ENCODE data around the gene CCDC149. TPM values are rescaled to one million over a fixed set of nuclear protein-coding genes. Genes with fewer than 3 reads are reported as not detected.

CCDC149 gene
- total RNA-seq, 1 experiment from 2014 or later = 5.3 TPM

DNA sequence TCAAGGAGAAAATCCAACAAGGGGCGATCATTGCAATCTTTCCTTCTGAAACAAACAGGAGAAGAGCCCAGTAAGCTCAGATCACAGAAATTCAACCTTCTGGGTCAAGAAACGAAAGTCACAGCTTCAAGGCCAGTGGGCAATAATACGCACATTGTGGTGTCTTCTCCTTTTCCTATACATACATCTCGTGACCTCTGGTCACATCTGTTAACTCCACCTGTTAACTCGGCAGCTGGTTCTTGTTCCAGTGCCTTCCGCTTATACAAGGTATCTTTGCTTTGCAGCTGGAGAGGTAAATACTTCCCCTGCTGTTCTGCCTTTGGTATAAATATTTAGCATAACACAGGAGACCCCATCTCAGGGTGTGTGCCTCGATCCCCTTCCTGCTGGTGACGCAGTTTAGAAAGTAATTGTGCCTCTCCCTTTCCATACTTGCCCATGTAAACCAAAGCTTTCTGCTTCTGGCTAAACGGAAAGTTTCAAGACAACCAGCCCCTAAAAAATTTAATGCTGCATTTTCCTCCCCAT is 45.0 kb downstream of the CCDC149 start:
- ChIA-PET CTCF (no interaction called here), POLR2A (no interaction called here), RAD21 (ENCODE audit: low non-redundant PET in 1 of 2, low total read pairs in 2 of 2, uncharacterized antibody in 2 of 2, unreplicated experiment in 2 of 2) (no interaction called here)
- no peaks in the 10 kb centered on the region for H3K9me2 ChIP-seq (ENCODE audit: insufficient read depth)
- no peaks in the 10 kb centered on the region for H3K79me2 ChIP-seq (ENCODE audit: insufficient read depth, low read length)
- BruUV-seq (replicated peaks) = no TSS peak
- intact Hi-C loops (cut with micrococcal nuclease) = no loop called here
- TF ChIP-seq SIN3A (IDR thresholded peaks at IDR 0.05; ENCODE audit: low read depth) = no peak
- TF ChIP-seq ELF1 (IDR thresholded peaks at IDR 0.05; ENCODE audit: borderline replicate concordance, low read depth) = no peak
- no peak for TF ChIP-seq CBX3 (IDR thresholded peaks at IDR 0.05; ENCODE audit: low read depth)
- TF ChIP-seq EGR1 (IDR thresholded peaks at IDR 0.05; ENCODE audit: low read depth) = no peak
- no peak for TF ChIP-seq JUND (IDR thresholded peaks at IDR 0.05)
- TF ChIP-seq, protein P1, sequence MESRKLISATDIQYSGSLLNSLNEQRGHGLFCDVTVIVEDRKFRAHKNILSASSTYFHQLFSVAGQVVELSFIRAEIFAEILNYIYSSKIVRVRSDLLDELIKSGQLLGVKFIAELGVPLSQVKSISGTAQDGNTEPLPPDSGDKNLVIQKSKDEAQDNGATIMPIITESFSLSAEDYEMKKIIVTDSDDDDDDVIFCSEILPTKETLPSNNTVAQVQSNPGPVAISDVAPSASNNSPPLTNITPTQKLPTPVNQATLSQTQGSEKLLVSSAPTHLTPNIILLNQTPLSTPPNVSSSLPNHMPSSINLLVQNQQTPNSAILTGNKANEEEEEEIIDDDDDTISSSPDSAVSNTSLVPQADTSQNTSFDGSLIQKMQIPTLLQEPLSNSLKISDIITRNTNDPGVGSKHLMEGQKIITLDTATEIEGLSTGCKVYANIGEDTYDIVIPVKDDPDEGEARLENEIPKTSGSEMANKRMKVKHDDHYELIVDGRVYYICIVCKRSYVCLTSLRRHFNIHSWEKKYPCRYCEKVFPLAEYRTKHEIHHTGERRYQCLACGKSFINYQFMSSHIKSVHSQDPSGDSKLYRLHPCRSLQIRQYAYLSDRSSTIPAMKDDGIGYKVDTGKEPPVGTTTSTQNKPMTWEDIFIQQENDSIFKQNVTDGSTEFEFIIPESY (IDR thresholded peaks at IDR 0.05; ENCODE audit: extremely low read depth, insufficient replicate concordance, low read length) = no peak
- TF ChIP-seq TCF7L2 (IDR thresholded peaks at IDR 0.05; ENCODE audit: borderline replicate concordance, extremely low read depth, insufficient read depth, insufficient read length) = no peak
- TF ChIP-seq, protein P2, sequence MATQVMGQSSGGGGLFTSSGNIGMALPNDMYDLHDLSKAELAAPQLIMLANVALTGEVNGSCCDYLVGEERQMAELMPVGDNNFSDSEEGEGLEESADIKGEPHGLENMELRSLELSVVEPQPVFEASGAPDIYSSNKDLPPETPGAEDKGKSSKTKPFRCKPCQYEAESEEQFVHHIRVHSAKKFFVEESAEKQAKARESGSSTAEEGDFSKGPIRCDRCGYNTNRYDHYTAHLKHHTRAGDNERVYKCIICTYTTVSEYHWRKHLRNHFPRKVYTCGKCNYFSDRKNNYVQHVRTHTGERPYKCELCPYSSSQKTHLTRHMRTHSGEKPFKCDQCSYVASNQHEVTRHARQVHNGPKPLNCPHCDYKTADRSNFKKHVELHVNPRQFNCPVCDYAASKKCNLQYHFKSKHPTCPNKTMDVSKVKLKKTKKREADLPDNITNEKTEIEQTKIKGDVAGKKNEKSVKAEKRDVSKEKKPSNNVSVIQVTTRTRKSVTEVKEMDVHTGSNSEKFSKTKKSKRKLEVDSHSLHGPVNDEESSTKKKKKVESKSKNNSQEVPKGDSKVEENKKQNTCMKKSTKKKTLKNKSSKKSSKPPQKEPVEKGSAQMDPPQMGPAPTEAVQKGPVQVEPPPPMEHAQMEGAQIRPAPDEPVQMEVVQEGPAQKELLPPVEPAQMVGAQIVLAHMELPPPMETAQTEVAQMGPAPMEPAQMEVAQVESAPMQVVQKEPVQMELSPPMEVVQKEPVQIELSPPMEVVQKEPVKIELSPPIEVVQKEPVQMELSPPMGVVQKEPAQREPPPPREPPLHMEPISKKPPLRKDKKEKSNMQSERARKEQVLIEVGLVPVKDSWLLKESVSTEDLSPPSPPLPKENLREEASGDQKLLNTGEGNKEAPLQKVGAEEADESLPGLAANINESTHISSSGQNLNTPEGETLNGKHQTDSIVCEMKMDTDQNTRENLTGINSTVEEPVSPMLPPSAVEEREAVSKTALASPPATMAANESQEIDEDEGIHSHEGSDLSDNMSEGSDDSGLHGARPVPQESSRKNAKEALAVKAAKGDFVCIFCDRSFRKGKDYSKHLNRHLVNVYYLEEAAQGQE (IDR thresholded peaks at IDR 0.05; ENCODE audit: low read depth) = no peak
- TF ChIP-seq EZH2phosphoT487 (IDR thresholded peaks at IDR 0.05; ENCODE audit: borderline replicate concordance) = no peak
- TF ChIP-seq ZFX (IDR thresholded peaks at IDR 0.05) = no peak
- no peak for TF ChIP-seq YY1 (IDR thresholded peaks at IDR 0.05; ENCODE audit: extremely low read depth, insufficient replicate concordance, low read depth, low read length)
- TF ChIP-seq, protein P3, sequence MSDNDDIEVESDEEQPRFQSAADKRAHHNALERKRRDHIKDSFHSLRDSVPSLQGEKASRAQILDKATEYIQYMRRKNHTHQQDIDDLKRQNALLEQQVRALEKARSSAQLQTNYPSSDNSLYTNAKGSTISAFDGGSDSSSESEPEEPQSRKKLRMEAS (IDR thresholded peaks at IDR 0.05) = no peak
- TF ChIP-seq ZNF274 (IDR thresholded peaks at IDR 0.05; ENCODE audit: low read depth, low read length) = no peak
- TF ChIP-seq POLR2A (IDR thresholded peaks at IDR 0.05; ENCODE audit: borderline replicate concordance, extremely low read depth, insufficient read depth, insufficient read length) = no peak
- TF ChIP-seq, protein P4, sequence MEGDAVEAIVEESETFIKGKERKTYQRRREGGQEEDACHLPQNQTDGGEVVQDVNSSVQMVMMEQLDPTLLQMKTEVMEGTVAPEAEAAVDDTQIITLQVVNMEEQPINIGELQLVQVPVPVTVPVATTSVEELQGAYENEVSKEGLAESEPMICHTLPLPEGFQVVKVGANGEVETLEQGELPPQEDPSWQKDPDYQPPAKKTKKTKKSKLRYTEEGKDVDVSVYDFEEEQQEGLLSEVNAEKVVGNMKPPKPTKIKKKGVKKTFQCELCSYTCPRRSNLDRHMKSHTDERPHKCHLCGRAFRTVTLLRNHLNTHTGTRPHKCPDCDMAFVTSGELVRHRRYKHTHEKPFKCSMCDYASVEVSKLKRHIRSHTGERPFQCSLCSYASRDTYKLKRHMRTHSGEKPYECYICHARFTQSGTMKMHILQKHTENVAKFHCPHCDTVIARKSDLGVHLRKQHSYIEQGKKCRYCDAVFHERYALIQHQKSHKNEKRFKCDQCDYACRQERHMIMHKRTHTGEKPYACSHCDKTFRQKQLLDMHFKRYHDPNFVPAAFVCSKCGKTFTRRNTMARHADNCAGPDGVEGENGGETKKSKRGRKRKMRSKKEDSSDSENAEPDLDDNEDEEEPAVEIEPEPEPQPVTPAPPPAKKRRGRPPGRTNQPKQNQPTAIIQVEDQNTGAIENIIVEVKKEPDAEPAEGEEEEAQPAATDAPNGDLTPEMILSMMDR (IDR thresholded peaks at IDR 0.05 in 2 of 3, conservative IDR thresholded peaks at IDR 0.05 in 1 of 3; ENCODE audit: borderline replicate concordance in 1 of 3, insufficient read depth in 1 of 3, low read depth in 2 of 3, low read length in 2 of 3) = no peak
- H3K4me2 ChIP-seq (ENCODE audit: low read length) = no peak overlapping the region
- no peak overlapping the region for H3K27ac ChIP-seq (ENCODE audit: low read depth, low read length)
- H3K4me3 ChIP-seq (replicated peaks in 1 of 2; ENCODE audit: low read depth in 1 of 2, low read length in 2 of 2) = no peak overlapping the region
- no peak for DNase-seq (ENCODE audit: low read depth, low spot score)
- no peak for ATAC-seq
- no peak overlapping the region for H2AFZ ChIP-seq (ENCODE audit: low read depth, low read length, poor library complexity, severe bottlenecking)
- peaks cover 0 to 6% of the 10 kb centered on the region in 2 experiments; a peak in 1 of 4 replicates for H3K9me3 ChIP-seq (ENCODE audit: control insufficient read depth in 1 of 2, insufficient read depth in 1 of 2, low read depth in 1 of 2, low read length in 2 of 2)
- H3K27me3 ChIP-seq (ENCODE audit: insufficient read depth, low read length) = no peaks in the 10 kb centered on the region
- H3K9ac ChIP-seq (ENCODE audit: low read length) = no peak overlapping the region
- H3K36me3 ChIP-seq (ENCODE audit: control insufficient read depth in 1 of 2, insufficient read depth in 2 of 2, low read length in 2 of 2) = no peaks in the 10 kb centered on the region
- no peaks in the 10 kb centered on the region; a peak in 1 of 4 replicates for H3K4me1 ChIP-seq (ENCODE audit: control insufficient read depth in 1 of 2, insufficient read depth in 2 of 2, low read length in 2 of 2)
- no peaks in the 10 kb centered on the region for H4K20me1 ChIP-seq (ENCODE audit: insufficient read depth)
